ENCODE results near the gene CCNF. TPM values are rescaled to one million over a fixed set of nuclear protein-coding genes. Genes with fewer than 3 reads are reported as not detected.

The CCNF gene
- total and polyA plus RNA-seq, 9 donors = 0.87 to 2.5 (median 1.8) TPM

GRCh38 chr16:2497116-2497630 is 67.9 kb downstream of the CCNF start:
- Histone ChIP-seq H3K27ac (no peak overlapping the region), H3K9me3 (no peaks in the 10 kb centered on the region), H3K36me3 (no peaks in the 10 kb centered on the region), H3K4me3 (no peak overlapping the region), H3K27me3 (no peaks in the 10 kb centered on the region), H3K4me1 (ENCODE audit: insufficient read depth) (peaks cover 5% of the 10 kb centered on the region)
- intact Hi-C loops (cut with DNase I) = no loop called here
- no peak for TF ChIP-seq POLR2A (IDR thresholded peaks at IDR 0.05)
- TF ChIP-seq CTCF (IDR thresholded peaks at IDR 0.05) = no peak
- TF ChIP-seq EP300 (IDR thresholded peaks at IDR 0.05) = no peak
- WGBS, 3 donors = 58 to 67% (median 66%) methylated on average over 21 of the region's 21 CpGs
- no peak for DNase-seq

DNA sequence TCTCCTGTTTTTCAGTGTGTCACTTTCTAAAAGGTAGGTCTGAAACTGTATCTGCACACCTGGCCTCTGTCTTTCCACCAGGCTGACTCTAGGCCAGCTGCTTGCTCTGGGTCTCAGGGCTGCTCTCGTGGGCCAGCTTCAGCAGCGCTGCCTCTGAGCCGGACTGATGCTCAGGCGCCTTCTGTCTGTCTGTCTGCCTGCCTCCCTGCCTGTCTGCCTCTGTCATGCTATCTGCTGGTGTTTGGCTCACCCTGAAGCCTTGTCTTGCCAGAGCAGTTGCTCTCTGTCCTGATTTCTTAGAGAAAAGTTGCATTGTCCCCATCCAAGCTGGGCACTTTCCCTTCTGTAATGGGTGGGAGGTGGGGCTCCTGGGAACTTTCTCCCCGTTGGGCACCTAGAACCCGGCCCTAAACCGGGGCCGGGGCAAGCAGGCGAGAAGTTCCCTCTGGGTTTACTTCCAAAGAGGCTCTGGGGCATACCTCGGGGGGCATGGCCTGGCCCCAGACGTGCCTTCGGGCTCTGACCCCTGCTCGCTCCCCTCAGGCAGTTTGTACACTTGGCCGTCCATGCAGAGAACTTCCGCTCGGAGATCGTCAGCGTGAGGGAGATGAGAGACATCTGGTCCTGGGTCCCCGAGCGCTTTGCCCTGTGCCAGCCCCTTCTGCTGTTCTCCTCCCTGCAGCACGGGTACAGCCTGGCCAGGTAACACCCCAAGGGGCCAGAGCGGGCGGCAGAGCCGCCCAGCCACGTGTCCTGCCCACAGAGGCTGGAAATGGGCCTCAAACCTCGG is 68.6 kb downstream of the CCNF start:
- Histone ChIP-seq H3K27ac (no peak overlapping the region), H3K36me3 (no peaks in the 10 kb centered on the region), H3K27me3 (no peaks in the 10 kb centered on the region), H3K4me3 (no peak overlapping the region), H3K4me1 (ENCODE audit: insufficient read depth) (peaks cover 5% of the 10 kb centered on the region), H3K9me3 (no peaks in the 10 kb centered on the region)
- WGBS, 3 donors = 81 to 85% (median 85%) methylated on average over 26 of the region's 26 CpGs
- no peak for DNase-seq
- TF ChIP-seq EP300 (IDR thresholded peaks at IDR 0.05) (no peak), CTCF (IDR thresholded peaks at IDR 0.05) (no peak), POLR2A (IDR thresholded peaks at IDR 0.05) (no peak)
- intact Hi-C loops (cut with DNase I) = no loop called here

- Histone ChIP-seq H3K4me1 (ENCODE audit: insufficient read depth) (peaks cover 5% of the 10 kb centered on the region), H3K36me3 (no peaks in the 10 kb centered on the region), H3K27me3 (no peaks in the 10 kb centered on the region), H3K9me3 (no peaks in the 10 kb centered on the region), H3K27ac (no peak overlapping the region), H3K4me3 (no peak overlapping the region)
- TF ChIP-seq EP300 (IDR thresholded peaks at IDR 0.05) (no peak), CTCF (IDR thresholded peaks at IDR 0.05) (no peak), POLR2A (IDR thresholded peaks at IDR 0.05) (no peak)
- WGBS, 3 donors = 81 to 86% (median 81%) methylated on average over 14 to 15 of the region's 15 CpGs
- intact Hi-C loops (cut with DNase I) = no loop called here
- no peak for DNase-seq
Observed at GRCh38 chr16:2498531-2499253, 69.4 kb downstream of the CCNF start.

- TF ChIP-seq EP300 (IDR thresholded peaks at IDR 0.05) = no peak
- no peak for TF ChIP-seq CTCF (IDR thresholded peaks at IDR 0.05)
- no peak for TF ChIP-seq POLR2A (IDR thresholded peaks at IDR 0.05)
- no peaks in the 10 kb centered on the region for H3K9me3 ChIP-seq
- DNase-seq = no peak
- H3K36me3 ChIP-seq = no peaks in the 10 kb centered on the region
- no peak overlapping the region for H3K4me3 ChIP-seq
- WGBS, 3 donors = 88 to 93% (median 93%) methylated on average over 5 to 6 of the region's 6 CpGs
- H3K27ac ChIP-seq = no peak overlapping the region
- H3K4me1 ChIP-seq (ENCODE audit: insufficient read depth) = peaks cover 5% of the 10 kb centered on the region
- no peaks in the 10 kb centered on the region for H3K27me3 ChIP-seq
- intact Hi-C loops (cut with DNase I) = no loop called here
Observed at GRCh38 chr16:2499454-2499853, 70.2 kb downstream of the CCNF start.

All from ovary (tissue), 9 donors.